WTC11 (cell line): ENCODE measurements around the gene WIPF3. TPM values are rescaled to one million over a fixed set of nuclear protein-coding genes. Genes with fewer than 3 reads are reported as not detected.

ENCODE experiments used
- ATAC-seq: fragments of 200-7000 bp; cut with Tn5 transposase; 2 replicates; pipeline ENCODE4 v1.10.0; 2021; ENCODE audit warnings: mild to moderate bottlenecking, moderate library complexity
- CTCF ChIA-PET: fragments of 300-600 bp; sonication (Branson Sonifier 250); formaldehyde crosslinking; loops from one replicate; lab custom pipeline; 2021; ENCODE audit warnings: antibody characterized with exemption; lab: Charles Lee
- POLR2A ChIA-PET: fragments of 350-600 bp; sonication (Branson Sonifier 250); formaldehyde crosslinking; loops from one replicate; lab custom pipeline; 2021; ENCODE audit warnings: antibody characterized with exemption; lab: Charles Lee
- DNase-seq: peaks from one replicate; pipeline ENCODE4 v3.0.0; 2021; ENCODE audit warnings: low spot score
- H3K27ac Mint-ChIP-seq: 2 replicates; pipeline ENCODE4 v1.8.0; 2021; ENCODE audit warnings: mixed read lengths
- H3K27me3 Mint-ChIP-seq: 2 replicates; pipeline ENCODE4 v1.8.0; 2021; ENCODE audit warnings: low read depth, mild to moderate bottlenecking, moderate library complexity, mixed read lengths
- H3K36me3 Mint-ChIP-seq: 2 replicates; pipeline ENCODE4 v1.8.0; 2021; ENCODE audit warnings: mixed read lengths
- H3K4me1 Mint-ChIP-seq: 2 replicates; pipeline ENCODE4 v1.8.0; 2022; ENCODE audit warnings: mixed read lengths
- H3K4me3 Mint-ChIP-seq: 2 replicates; pipeline ENCODE4 v1.8.0; 2021; ENCODE audit warnings: mild to moderate bottlenecking, moderate library complexity, mixed read lengths
- H3K9me3 Mint-ChIP-seq: 2 replicates; pipeline ENCODE4 v1.8.0; 2021; ENCODE audit warnings: mixed read lengths
- ETV6 ChIP-seq: sonication (generic); formaldehyde crosslinking; IDR thresholded peaks from 2 replicates; pipeline ENCODE4 v1.8.1; 2022; ENCODE audit warnings: mild to moderate bottlenecking, missing genetic modification reagents
- FOXP1 ChIP-seq: sonication (generic); formaldehyde crosslinking; IDR thresholded peaks from 2 replicates; pipeline ENCODE4 v1.8.0; 2022; ENCODE audit warnings: missing genetic modification reagents, mild to moderate bottlenecking, moderate library complexity, borderline replicate concordance
- GTF2I ChIP-seq: fragments of 250-450 bp; sonication (Bioruptor Pico); conservative IDR thresholded peaks from 2 replicates; pipeline ENCODE4 v1.4.0; 2021; ENCODE audit warnings: mild to moderate bottlenecking
- MAX ChIP-seq: sonication (generic); formaldehyde crosslinking; IDR thresholded peaks from 2 replicates; pipeline ENCODE4 v1.8.0; 2022; ENCODE audit warnings: mild to moderate bottlenecking, missing genetic modification reagents
- MLX ChIP-seq: sonication (generic); formaldehyde crosslinking; IDR thresholded peaks from 2 replicates; pipeline ENCODE4 v1.8.1; 2023; ENCODE audit warnings: mild to moderate bottlenecking, missing genetic modification reagents, moderate library complexity
- SMAD3 ChIP-seq: sonication (generic); formaldehyde crosslinking; IDR thresholded peaks from 2 replicates; pipeline ENCODE4 v1.8.0; 2022; ENCODE audit warnings: missing genetic modification reagents, mild to moderate bottlenecking, borderline replicate concordance
- ZNF121 ChIP-seq: sonication (generic); formaldehyde crosslinking; IDR thresholded peaks from 2 replicates; pipeline ENCODE4 v1.8.0; 2023; ENCODE audit warnings: missing genetic modification reagents
- ZNF281 ChIP-seq: sonication (generic); formaldehyde crosslinking; IDR thresholded peaks from 2 replicates; pipeline ENCODE4 v1.8.0; 2023; ENCODE audit warnings: mild to moderate bottlenecking, missing genetic modification reagents
- ZNF317 ChIP-seq: sonication (generic); formaldehyde crosslinking; IDR thresholded peaks from 2 replicates; pipeline ENCODE4 v1.8.1; 2023; ENCODE audit warnings: low read depth, mild to moderate bottlenecking, moderate library complexity, missing genetic modification reagents, borderline replicate concordance
- ZNF671 ChIP-seq: fragments of 250-450 bp; sonication (Bioruptor Pico); IDR thresholded peaks from 2 replicates; pipeline ENCODE4 v1.8.0; 2021; ENCODE audit warnings: mild to moderate bottlenecking
- total RNA-seq: library from RNA; stranded (reverse); gene quantifications from 3 replicates; pipeline ENCODE4 v1.2.3, GENCODE V29; 2021
- TF ChIP-seq, protein P1 (sequence below): fragments of 250-450 bp; sonication (Bioruptor Pico); IDR thresholded peaks from 2 replicates; pipeline ENCODE4 v1.8.0; 2021; ENCODE audit warnings: mild to moderate bottlenecking
- TF ChIP-seq, protein P2 (sequence below): sonication (generic); formaldehyde crosslinking; IDR thresholded peaks from 2 replicates; pipeline ENCODE4 v1.8.0; 2022; ENCODE audit warnings: missing genetic modification reagents
- TF ChIP-seq, protein P3 (sequence below): sonication (generic); formaldehyde crosslinking; IDR thresholded peaks from 2 replicates; pipeline ENCODE4 v1.8.0; 2023; ENCODE audit warnings: missing genetic modification reagents, mild to moderate bottlenecking, borderline replicate concordance

WIPF3 gene
- total RNA-seq, 1 experiment from 2014 or later = 9.9 TPM

DNA sequence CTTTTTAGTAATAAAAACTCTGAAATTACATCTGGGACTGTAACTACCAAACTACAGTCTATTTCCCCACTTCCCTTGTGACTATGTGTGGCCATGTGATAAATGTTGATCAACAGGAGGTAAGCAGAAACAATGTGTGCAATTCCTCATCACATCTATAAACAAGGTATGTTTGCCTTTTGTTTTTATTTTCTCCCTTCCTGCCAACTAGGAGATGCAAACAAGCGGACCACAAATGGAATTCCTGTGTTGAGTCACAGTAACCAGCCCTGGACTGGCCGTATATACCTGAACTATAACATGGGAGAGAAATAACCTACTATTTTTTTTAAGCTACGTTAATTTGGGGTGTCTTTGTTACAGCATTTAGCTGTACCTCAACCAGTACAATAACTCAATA lies 130.8 kb downstream of the WIPF3 start (continued):
- TF ChIP-seq, protein P1, sequence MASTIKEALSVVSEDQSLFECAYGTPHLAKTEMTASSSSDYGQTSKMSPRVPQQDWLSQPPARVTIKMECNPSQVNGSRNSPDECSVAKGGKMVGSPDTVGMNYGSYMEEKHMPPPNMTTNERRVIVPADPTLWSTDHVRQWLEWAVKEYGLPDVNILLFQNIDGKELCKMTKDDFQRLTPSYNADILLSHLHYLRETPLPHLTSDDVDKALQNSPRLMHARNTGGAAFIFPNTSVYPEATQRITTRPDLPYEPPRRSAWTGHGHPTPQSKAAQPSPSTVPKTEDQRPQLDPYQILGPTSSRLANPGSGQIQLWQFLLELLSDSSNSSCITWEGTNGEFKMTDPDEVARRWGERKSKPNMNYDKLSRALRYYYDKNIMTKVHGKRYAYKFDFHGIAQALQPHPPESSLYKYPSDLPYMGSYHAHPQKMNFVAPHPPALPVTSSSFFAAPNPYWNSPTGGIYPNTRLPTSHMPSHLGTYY (CRISPR knock-in tag) = no peak
- TF ChIP-seq, protein P2, sequence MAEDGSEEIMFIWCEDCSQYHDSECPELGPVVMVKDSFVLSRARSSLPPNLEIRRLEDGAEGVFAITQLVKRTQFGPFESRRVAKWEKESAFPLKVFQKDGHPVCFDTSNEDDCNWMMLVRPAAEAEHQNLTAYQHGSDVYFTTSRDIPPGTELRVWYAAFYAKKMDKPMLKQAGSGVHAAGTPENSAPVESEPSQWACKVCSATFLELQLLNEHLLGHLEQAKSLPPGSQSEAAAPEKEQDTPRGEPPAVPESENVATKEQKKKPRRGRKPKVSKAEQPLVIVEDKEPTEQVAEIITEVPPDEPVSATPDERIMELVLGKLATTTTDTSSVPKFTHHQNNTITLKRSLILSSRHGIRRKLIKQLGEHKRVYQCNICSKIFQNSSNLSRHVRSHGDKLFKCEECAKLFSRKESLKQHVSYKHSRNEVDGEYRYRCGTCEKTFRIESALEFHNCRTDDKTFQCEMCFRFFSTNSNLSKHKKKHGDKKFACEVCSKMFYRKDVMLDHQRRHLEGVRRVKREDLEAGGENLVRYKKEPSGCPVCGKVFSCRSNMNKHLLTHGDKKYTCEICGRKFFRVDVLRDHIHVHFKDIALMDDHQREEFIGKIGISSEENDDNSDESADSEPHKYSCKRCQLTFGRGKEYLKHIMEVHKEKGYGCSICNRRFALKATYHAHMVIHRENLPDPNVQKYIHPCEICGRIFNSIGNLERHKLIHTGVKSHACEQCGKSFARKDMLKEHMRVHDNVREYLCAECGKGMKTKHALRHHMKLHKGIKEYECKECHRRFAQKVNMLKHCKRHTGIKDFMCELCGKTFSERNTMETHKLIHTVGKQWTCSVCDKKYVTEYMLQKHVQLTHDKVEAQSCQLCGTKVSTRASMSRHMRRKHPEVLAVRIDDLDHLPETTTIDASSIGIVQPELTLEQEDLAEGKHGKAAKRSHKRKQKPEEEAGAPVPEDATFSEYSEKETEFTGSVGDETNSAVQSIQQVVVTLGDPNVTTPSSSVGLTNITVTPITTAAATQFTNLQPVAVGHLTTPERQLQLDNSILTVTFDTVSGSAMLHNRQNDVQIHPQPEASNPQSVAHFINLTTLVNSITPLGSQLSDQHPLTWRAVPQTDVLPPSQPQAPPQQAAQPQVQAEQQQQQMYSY = no peak
- no peak for TF ChIP-seq ETV6
- TF ChIP-seq SMAD3 (CRISPR knock-in tag) = no peak
- no peak for TF ChIP-seq ZNF317 (CRISPR knock-in tag)
- no peak for TF ChIP-seq ZNF671 (CRISPR knock-in tag)
- TF ChIP-seq, protein P3, sequence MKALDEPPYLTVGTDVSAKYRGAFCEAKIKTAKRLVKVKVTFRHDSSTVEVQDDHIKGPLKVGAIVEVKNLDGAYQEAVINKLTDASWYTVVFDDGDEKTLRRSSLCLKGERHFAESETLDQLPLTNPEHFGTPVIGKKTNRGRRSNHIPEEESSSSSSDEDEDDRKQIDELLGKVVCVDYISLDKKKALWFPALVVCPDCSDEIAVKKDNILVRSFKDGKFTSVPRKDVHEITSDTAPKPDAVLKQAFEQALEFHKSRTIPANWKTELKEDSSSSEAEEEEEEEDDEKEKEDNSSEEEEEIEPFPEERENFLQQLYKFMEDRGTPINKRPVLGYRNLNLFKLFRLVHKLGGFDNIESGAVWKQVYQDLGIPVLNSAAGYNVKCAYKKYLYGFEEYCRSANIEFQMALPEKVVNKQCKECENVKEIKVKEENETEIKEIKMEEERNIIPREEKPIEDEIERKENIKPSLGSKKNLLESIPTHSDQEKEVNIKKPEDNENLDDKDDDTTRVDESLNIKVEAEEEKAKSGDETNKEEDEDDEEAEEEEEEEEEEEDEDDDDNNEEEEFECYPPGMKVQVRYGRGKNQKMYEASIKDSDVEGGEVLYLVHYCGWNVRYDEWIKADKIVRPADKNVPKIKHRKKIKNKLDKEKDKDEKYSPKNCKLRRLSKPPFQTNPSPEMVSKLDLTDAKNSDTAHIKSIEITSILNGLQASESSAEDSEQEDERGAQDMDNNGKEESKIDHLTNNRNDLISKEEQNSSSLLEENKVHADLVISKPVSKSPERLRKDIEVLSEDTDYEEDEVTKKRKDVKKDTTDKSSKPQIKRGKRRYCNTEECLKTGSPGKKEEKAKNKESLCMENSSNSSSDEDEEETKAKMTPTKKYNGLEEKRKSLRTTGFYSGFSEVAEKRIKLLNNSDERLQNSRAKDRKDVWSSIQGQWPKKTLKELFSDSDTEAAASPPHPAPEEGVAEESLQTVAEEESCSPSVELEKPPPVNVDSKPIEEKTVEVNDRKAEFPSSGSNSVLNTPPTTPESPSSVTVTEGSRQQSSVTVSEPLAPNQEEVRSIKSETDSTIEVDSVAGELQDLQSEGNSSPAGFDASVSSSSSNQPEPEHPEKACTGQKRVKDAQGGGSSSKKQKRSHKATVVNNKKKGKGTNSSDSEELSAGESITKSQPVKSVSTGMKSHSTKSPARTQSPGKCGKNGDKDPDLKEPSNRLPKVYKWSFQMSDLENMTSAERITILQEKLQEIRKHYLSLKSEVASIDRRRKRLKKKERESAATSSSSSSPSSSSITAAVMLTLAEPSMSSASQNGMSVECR (CRISPR knock-in tag) = no peak
- TF ChIP-seq MLX (CRISPR knock-in tag) = no peak
- no peak for TF ChIP-seq ZNF281 (CRISPR knock-in tag)
- TF ChIP-seq MAX = no peak
- no peak for TF ChIP-seq GTF2I (CRISPR knock-in tag)

- Mint-ChIP-seq H3K27me3 (no peaks in the 10 kb centered on the region), H3K36me3 (peaks cover 89% of the 10 kb centered on the region), H3K9me3 (peaks cover 18% of the 10 kb centered on the region), H3K4me1 (no peaks in the 10 kb centered on the region), H3K27ac (no peak overlapping the region), H3K4me3 (no peak overlapping the region)
- no peak for ATAC-seq
- TF ChIP-seq, protein P1 (CRISPR knock-in tag) = no peak
- TF ChIP-seq FOXP1 = no peak
- no peak for TF ChIP-seq ZNF121 (CRISPR knock-in tag)
- CTCF ChIA-PET = interaction anchor here (0.7 kb wide), 1 partner anchor 59 kb away, joined by 4 read pairs; no protein-coding TSS in a partner anchor
- no peak for DNase-seq
- POLR2A ChIA-PET = no interaction called here
Measured at GRCh38 chr7:29940199-29940598, 133.9 kb downstream of the WIPF3 start.
